Measurements from ENCODE around the gene ZNF311. TPM values are rescaled to one million over a fixed set of nuclear protein-coding genes. Genes with fewer than 3 reads are reported as not detected.

Gene ZNF311
- total RNA-seq, 2 donors from 2014 or later, result not detected

GRCh38 chr6:28985462-28986164, 19.5 kb downstream of the ZNF311 start:
- peak; percentile 85 to 93 (median 89) for DNase-seq
- Histone ChIP-seq H3K27ac (peak overlapping the region; percentile 62 to 81 (median 72)), H3K36me3 (replicated peaks in 1 of 2; ENCODE audit: insufficient read depth in 1 of 2, low read depth in 2 of 2) (no peaks in the 10 kb centered on the region), H3K27me3 (no peaks in the 10 kb centered on the region), H3K9me3 (no peaks in the 10 kb centered on the region), H3K4me1 (peaks cover 8% of the 10 kb centered on the region), H3K4me3 (peak overlapping the region; percentile 32 to 35)
- intact Hi-C loops (cut with DNase I), result no loop called here
- peak in 2 of 3 donors; percentile 64 to 71 for TF ChIP-seq POLR2A (IDR thresholded peaks at IDR 0.05)
- TF ChIP-seq, protein P1, sequence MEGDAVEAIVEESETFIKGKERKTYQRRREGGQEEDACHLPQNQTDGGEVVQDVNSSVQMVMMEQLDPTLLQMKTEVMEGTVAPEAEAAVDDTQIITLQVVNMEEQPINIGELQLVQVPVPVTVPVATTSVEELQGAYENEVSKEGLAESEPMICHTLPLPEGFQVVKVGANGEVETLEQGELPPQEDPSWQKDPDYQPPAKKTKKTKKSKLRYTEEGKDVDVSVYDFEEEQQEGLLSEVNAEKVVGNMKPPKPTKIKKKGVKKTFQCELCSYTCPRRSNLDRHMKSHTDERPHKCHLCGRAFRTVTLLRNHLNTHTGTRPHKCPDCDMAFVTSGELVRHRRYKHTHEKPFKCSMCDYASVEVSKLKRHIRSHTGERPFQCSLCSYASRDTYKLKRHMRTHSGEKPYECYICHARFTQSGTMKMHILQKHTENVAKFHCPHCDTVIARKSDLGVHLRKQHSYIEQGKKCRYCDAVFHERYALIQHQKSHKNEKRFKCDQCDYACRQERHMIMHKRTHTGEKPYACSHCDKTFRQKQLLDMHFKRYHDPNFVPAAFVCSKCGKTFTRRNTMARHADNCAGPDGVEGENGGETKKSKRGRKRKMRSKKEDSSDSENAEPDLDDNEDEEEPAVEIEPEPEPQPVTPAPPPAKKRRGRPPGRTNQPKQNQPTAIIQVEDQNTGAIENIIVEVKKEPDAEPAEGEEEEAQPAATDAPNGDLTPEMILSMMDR (IDR thresholded peaks at IDR 0.05), result no peak
- ATAC-seq, result peak; percentile 86
- WGBS, 2 donors, result 8 to 10% methylated on average over 31 of the region's 31 CpGs

DNA sequence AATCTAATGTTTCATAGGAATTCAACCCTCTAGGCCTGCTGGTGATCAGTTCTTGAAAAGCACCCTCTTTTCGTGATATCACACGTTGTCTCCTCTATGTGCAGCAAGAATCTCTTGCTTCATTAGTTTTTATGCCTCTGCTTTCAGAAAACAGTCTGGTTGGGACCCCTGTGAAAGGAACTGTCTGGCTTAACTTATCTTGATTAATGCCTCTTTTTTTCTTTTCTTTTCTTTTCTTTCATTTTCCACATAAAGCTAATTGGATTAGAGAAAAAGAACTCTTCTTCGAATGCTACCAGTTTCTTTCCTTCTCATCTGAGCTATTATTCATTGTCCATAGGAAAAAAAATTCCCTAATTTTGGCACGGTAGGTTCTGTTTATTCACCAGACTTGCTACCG, 21.3 kb downstream of the ZNF311 start:
- intact Hi-C loops (cut with DNase I), result no loop called here
- no peak for DNase-seq

DNA sequence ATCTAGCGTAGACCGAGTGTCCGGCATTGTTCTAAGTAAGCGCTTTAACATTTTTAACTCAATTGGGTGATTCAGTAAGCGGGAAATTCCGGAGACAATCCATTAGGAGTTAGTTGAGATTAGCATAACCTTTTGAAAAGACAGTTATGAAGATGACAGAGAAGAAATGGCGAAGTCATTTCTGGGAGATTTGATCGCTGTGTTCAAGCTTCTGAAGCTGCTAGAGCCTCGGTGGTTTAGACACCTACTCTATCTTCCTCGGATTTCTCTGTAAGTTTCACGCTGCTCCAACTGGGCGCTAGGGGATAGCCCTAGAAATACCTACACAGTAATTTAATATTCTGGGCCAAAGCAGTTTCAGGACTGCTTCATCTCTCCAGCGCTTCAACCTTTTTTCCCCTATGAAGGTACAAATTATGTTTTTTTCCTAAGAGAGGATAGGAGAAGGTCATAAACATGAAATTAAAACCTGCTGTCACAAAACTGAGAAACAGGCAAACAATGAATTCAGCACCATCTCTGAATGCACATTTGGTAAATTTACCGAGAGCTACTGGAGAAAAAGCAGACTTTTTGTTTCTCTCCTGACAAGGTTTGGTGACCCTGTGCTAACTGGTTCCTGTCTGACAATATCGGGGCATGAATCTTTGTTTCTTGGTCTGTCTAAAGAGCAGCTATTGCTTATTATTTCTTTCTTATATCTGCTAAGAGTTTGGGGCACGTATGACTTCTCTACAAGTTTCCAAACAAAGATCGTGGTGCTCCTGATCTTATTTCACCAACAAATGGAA, 22.4 kb downstream of the ZNF311 start:
- DNase-seq (peak in 2 of 4 donors; percentile 22), ATAC-seq (no peak)
- Histone ChIP-seq H3K4me3 (peak overlapping the region in 1 of 2 donors; percentile 73), H3K27me3 (no peaks in the 10 kb centered on the region), H3K9me3 (no peaks in the 10 kb centered on the region), H3K36me3 (replicated peaks in 1 of 2; ENCODE audit: insufficient read depth in 1 of 2, low read depth in 2 of 2) (no peaks in the 10 kb centered on the region), H3K4me1 (peaks cover 11% of the 10 kb centered on the region), H3K27ac (peak overlapping the region in 3 of 4 donors; percentile 60 to 87 (median 72))
- no peak for TF ChIP-seq POLR2A (IDR thresholded peaks at IDR 0.05)
- TF ChIP-seq, protein P1 (IDR thresholded peaks at IDR 0.05), result peak in 2 of 7 experiments; percentile 1 to 7
- intact Hi-C loops (cut with DNase I), result no loop called here
- WGBS, 2 donors, result 6 to 12% methylated on average over 17 of the region's 17 CpGs

More for the DNA sequence above, 21.3 kb downstream of the ZNF311 start:
- H3K4me3 ChIP-seq, result no peak overlapping the region
- no peaks in the 10 kb centered on the region for H3K36me3 ChIP-seq (replicated peaks in 1 of 2; ENCODE audit: insufficient read depth in 1 of 2, low read depth in 2 of 2)
- H3K27ac ChIP-seq, result no peak overlapping the region
- H3K4me1 ChIP-seq, result peaks cover 11% of the 10 kb centered on the region
- no peak for ATAC-seq
- H3K27me3 ChIP-seq, result no peaks in the 10 kb centered on the region
- WGBS, 2 donors, result 60 to 71% methylated on average over 5 of the region's 5 CpGs
- no peaks in the 10 kb centered on the region for H3K9me3 ChIP-seq
- no peak for TF ChIP-seq POLR2A (IDR thresholded peaks at IDR 0.05)
- TF ChIP-seq, protein P1 (IDR thresholded peaks at IDR 0.05), result no peak

- Histone ChIP-seq H3K27ac (peak overlapping the region in 3 of 4 donors; percentile 60 to 87 (median 72)), H3K36me3 (replicated peaks in 1 of 2; ENCODE audit: insufficient read depth in 1 of 2, low read depth in 2 of 2) (no peaks in the 10 kb centered on the region), H3K27me3 (no peaks in the 10 kb centered on the region), H3K4me3 (peak overlapping the region; percentile 10 to 73), H3K4me1 (peaks cover 11% of the 10 kb centered on the region), H3K9me3 (no peaks in the 10 kb centered on the region)
- DNase-seq (peak; percentile 78 to 93 (median 84)), ATAC-seq (peak; percentile 70)
- peak in 1 of 3 donors; percentile 34 for TF ChIP-seq POLR2A (IDR thresholded peaks at IDR 0.05)
- TF ChIP-seq, protein P1 (IDR thresholded peaks at IDR 0.05), result peak in 4 of 7 experiments; percentile 17 to 34 (median 22)
- intact Hi-C loops (cut with DNase I), result no loop called here
- 0% methylated on average over 23 of the region's 23 CpGs for WGBS, 2 donors
Measured at GRCh38 chr6:28981833-28982475, 23.2 kb downstream of the ZNF311 start.
